ENCODE measurements around the gene KIAA0319L. TPM values are rescaled to one million over a fixed set of nuclear protein-coding genes. Genes with fewer than 3 reads are reported as not detected.
"Not testable (repeated sequence)": the region's sequence is repeated elsewhere in the genome, so short reads cannot be mapped to it uniquely, and the experiment has no call there.

The KIAA0319L gene
- total RNA-seq, 4 donors from 2014 or later: 28.5 to 35.7 (median 32.7) TPM

DNA sequence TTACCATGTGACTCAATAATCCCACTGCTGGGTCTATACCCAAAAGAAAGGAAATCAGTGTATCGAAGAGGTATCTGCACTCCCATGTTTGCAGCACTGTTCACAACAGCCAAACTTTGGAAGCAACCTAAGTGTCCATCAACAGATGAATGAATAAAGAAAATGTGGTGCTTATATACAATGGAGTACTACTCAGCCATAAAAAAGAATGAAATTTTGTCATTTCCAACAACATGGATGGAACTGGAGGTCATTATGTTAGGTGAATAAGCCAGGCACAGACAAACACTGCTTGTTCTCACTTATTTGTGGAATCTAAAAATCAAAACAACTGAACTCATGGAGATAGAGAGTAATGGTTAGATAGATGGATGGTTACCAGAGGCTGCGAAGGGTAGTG, 79.3 kb downstream of the KIAA0319L start:
- DNase-seq (ENCODE audit: extremely low spot score): no peak
- Histone ChIP-seq H3K4me3 (no peak overlapping the region), H3K4me1 (no peaks in the 10 kb centered on the region), H3K27ac (replicated peaks in 1 of 4) (no peak overlapping the region), H3K27me3 (no peaks in the 10 kb centered on the region), H3K9me3 (no peaks in the 10 kb centered on the region), H3K36me3 (peaks cover 3 to 55% (median 33%) of the 10 kb centered on the region in 4 donors)
- intact Hi-C loops (cut with DNase I): no loop called here
- 93% methylated on average over 2 of the region's 2 CpGs for WGBS
- TF ChIP-seq, protein P1, sequence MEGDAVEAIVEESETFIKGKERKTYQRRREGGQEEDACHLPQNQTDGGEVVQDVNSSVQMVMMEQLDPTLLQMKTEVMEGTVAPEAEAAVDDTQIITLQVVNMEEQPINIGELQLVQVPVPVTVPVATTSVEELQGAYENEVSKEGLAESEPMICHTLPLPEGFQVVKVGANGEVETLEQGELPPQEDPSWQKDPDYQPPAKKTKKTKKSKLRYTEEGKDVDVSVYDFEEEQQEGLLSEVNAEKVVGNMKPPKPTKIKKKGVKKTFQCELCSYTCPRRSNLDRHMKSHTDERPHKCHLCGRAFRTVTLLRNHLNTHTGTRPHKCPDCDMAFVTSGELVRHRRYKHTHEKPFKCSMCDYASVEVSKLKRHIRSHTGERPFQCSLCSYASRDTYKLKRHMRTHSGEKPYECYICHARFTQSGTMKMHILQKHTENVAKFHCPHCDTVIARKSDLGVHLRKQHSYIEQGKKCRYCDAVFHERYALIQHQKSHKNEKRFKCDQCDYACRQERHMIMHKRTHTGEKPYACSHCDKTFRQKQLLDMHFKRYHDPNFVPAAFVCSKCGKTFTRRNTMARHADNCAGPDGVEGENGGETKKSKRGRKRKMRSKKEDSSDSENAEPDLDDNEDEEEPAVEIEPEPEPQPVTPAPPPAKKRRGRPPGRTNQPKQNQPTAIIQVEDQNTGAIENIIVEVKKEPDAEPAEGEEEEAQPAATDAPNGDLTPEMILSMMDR (IDR thresholded peaks at IDR 0.05): no peak

GRCh38 chr1:35475856-35476674, 81.1 kb downstream of the KIAA0319L start:
- intact Hi-C loops (cut with DNase I): no loop called here

DNA sequence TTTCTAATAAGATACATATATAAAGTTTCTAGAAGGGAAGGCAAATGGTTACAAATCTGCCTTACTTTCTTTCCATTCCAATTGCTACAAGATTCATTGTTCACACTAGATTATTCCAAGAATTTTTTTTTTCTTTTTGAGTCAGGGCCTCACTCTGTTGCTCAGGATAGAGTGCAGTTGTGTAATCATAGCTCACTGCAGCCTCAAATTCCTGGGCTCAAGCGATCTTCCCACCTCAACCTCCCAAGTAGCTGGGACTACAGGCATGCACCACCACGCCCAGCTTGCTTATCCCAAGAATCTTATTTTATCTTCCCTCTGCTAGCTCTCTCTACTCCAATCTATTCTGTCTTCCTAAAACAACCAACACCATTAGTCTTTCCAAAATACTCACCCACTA, 81.8 kb downstream of the KIAA0319L start:
- intact Hi-C loops (cut with DNase I): no loop called here
- no peak for TF ChIP-seq POLR2AphosphoS5 (IDR thresholded peaks at IDR 0.05)
- whole genome bisulfite sequencing: 97% methylated on average over 2 of the region's 2 CpGs
- Histone ChIP-seq H3K9me3 (no peaks in the 10 kb centered on the region), H3K27ac (replicated peaks in 1 of 4) (no peak overlapping the region), H3K4me1 (no peaks in the 10 kb centered on the region), H3K27me3 (no peaks in the 10 kb centered on the region), H3K36me3 (peaks cover 3 to 74% (median 38%) of the 10 kb centered on the region in 4 donors), H3K4me3 (no peak overlapping the region)
- no peak for DNase-seq (ENCODE audit: extremely low spot score)

More at GRCh38 chr1:35475856-35476674, 81.1 kb downstream of the KIAA0319L start:
- Histone ChIP-seq H3K9me3 (no peaks in the 10 kb centered on the region), H3K36me3 (peaks cover 3 to 67% (median 35%) of the 10 kb centered on the region in 4 donors), H3K27ac (replicated peaks in 1 of 4) (no peak overlapping the region), H3K4me3 (no peak overlapping the region), H3K27me3 (no peaks in the 10 kb centered on the region), H3K4me1 (no peaks in the 10 kb centered on the region)
- no peak for DNase-seq (ENCODE audit: extremely low spot score)
- 93% methylated on average over 6 of the region's 6 CpGs for WGBS
- TF ChIP-seq, protein P1 (IDR thresholded peaks at IDR 0.05): no peak
- TF ChIP-seq POLR2A (IDR thresholded peaks at IDR 0.05; ENCODE audit: low read depth) (no peak), POLR2AphosphoS5 (IDR thresholded peaks at IDR 0.05) (no peak), EP300 (IDR thresholded peaks at IDR 0.05) (no peak)

DNA sequence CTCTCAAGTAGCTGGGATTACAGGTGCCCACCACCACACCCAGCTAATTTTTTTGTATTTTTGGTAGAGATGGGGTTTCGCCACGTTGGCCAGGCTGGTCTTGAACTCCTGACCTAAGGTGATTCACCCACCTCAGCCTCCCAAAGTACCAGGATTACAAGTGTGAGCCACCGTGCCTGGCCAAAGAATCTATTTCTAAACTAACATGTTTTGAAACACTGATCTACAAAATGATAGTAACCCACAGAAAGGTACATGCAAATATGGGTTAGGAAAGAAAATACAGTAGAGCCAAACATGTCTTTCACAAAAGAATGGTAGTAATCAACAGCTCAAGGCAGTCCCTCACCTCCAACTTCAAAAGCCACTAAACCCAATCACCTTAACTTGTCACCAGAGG, 84.0 kb downstream of the KIAA0319L start:
- H3K36me3 ChIP-seq: peaks cover 0 to 84% (median 45%) of the 10 kb centered on the region in 4 donors
- H3K9me3 ChIP-seq; DNase-seq (ENCODE audit: extremely low spot score); H3K27ac ChIP-seq (replicated peaks in 1 of 4); intact Hi-C loops (cut with DNase I); H3K4me3 ChIP-seq; H3K4me1 ChIP-seq; H3K27me3 ChIP-seq: not testable (repeated sequence)
- WGBS: 95% methylated on average over 3 of the region's 3 CpGs

- TF ChIP-seq EP300 (IDR thresholded peaks at IDR 0.05) (no peak), POLR2A (IDR thresholded peaks at IDR 0.05; ENCODE audit: low read depth) (no peak), POLR2AphosphoS5 (IDR thresholded peaks at IDR 0.05) (no peak)
- TF ChIP-seq, protein P1 (IDR thresholded peaks at IDR 0.05): no peak
- H3K4me3 ChIP-seq: no peak overlapping the region
- no peaks in the 10 kb centered on the region for H3K27me3 ChIP-seq
- intact Hi-C loops (cut with DNase I): no loop called here
- peaks cover 0 to 72% (median 41%) of the 10 kb centered on the region in 4 donors for H3K36me3 ChIP-seq
- H3K27ac ChIP-seq (replicated peaks in 1 of 4): no peak overlapping the region
- H3K9me3 ChIP-seq: no peaks in the 10 kb centered on the region
- WGBS: 91% methylated on average over 4 of the region's 4 CpGs
- no peak for DNase-seq (ENCODE audit: extremely low spot score)
- no peaks in the 10 kb centered on the region for H3K4me1 ChIP-seq
Observed at GRCh38 chr1:35470977-35471613, 86.1 kb downstream of the KIAA0319L start.

All from esophagus muscularis mucosa (tissue), 4 donors.